H1 (cell line): ENCODE measurements around the gene PLCB4. TPM values are rescaled to one million over a fixed set of nuclear protein-coding genes. Genes with fewer than 3 reads are reported as not detected.

ENCODE experiments used
- CTCF ChIA-PET: fragments of 300-600 bp; sonication (Branson Sonifier 250); formaldehyde crosslinking; loops from one replicate; lab custom pipeline; 2021; ENCODE audit not compliant: partially characterized antibody; lab: Charles Lee
- POLR2A ChIA-PET: fragments of 300-600 bp; sonication (Branson Sonifier 250); formaldehyde crosslinking; loops from one replicate; lab custom pipeline; 2021; ENCODE audit warnings: inconsistent platforms; ENCODE audit not compliant: partially characterized antibody; lab: Charles Lee
- DNase-seq, 2 experiments: peaks; one replicate each; pipeline versions ENCODE4 v3.0.0 to v3.0.0-alpha.2; 2010 to 2022; ENCODE audit warnings: low spot score in 2 of 2, low read depth in 1 of 2, mixed read lengths in 1 of 2
- FAIRE-seq: peaks from 2 replicates; lab custom pipeline; 2011; peaks lifted over from hg19 to GRCh38; lab: Jason Lieb, UNC
- H2AFZ ChIP-seq: 2 replicates; pipeline ENCODE4 v1.8.1; 2012; ENCODE audit warnings: low read length, inconsistent platforms
- H2AK5ac ChIP-seq: 2 replicates; pipeline ENCODE4 v1.6.1; 2013; ENCODE audit warnings: low read depth, low read length
- H2BK120ac ChIP-seq: replicated peaks from 2 replicates; pipeline ENCODE3; 2013; ENCODE audit warnings: low read depth, low read length, inconsistent platforms
- H2BK12ac ChIP-seq: 2 replicates; pipeline ENCODE4 v1.6.1; 2013; ENCODE audit warnings: low read depth, low read length
- H2BK15ac ChIP-seq: 2 replicates; pipeline ENCODE4 v1.6.1; 2013; ENCODE audit warnings: low read length
- H2BK20ac ChIP-seq: 2 replicates; pipeline ENCODE4 v1.6.1; 2013; ENCODE audit warnings: low read length
- H2BK5ac ChIP-seq: 2 replicates; pipeline ENCODE4 v1.6.1; 2013; ENCODE audit warnings: low read depth, low read length
- H3K14ac ChIP-seq: 2 replicates; pipeline ENCODE4 v1.6.1; 2013; ENCODE audit warnings: inconsistent platforms; ENCODE audit not compliant: insufficient read length
- H3K18ac ChIP-seq: 2 replicates; pipeline ENCODE4 v1.6.1; 2013; ENCODE audit warnings: low read length; ENCODE audit errors: extremely low read depth
- H3K23ac ChIP-seq: 2 replicates; pipeline ENCODE4 v1.6.1; 2013; ENCODE audit warnings: inconsistent platforms; ENCODE audit not compliant: insufficient read length
- H3K23me2 ChIP-seq: 2 replicates; pipeline ENCODE4 v1.6.1; 2013; ENCODE audit warnings: low read depth, low read length
- H3K27ac ChIP-seq: 2 replicates; pipeline ENCODE4 v1.6.1; 2011; ENCODE audit warnings: low read depth, low read length, inconsistent platforms
- H3K27me3 ChIP-seq, 4 experiments: replicated peaks in 1 of 4; 1 replicate in 1 of 4; 2 replicates in 3 of 4; pipeline versions ENCODE4 v1.6.1 to v1.8.1; 2011 to 2013; ENCODE audit warnings: low read length in 3 of 4, mild to moderate bottlenecking in 3 of 4, inconsistent platforms in 2 of 4, mixed read lengths in 2 of 4, moderate library complexity in 1 of 4; ENCODE audit not compliant: control insufficient read depth in 3 of 4, insufficient read depth in 3 of 4; ENCODE audit errors: extremely low read depth in 1 of 4
- H3K36me3 ChIP-seq, 4 experiments: 2 replicates each; pipeline versions ENCODE4 v1.6.1 to v1.8.1; 2011 to 2013; ENCODE audit warnings: mild to moderate bottlenecking in 4 of 4, low read length in 3 of 4, moderate library complexity in 2 of 4, control low read depth in 1 of 4, inconsistent platforms in 1 of 4; ENCODE audit not compliant: insufficient read depth in 4 of 4, control insufficient read depth in 2 of 4
- H3K4ac ChIP-seq: replicated peaks from 2 replicates; pipeline ENCODE3; 2013; ENCODE audit warnings: low read length, low read depth, mixed read lengths, inconsistent platforms; ENCODE audit not compliant: insufficient read length
- H3K4me1 ChIP-seq, 4 experiments: replicated peaks in 1 of 4; 1 replicate in 1 of 4; 2 replicates in 3 of 4; pipeline versions ENCODE4 v1.6.1 to v1.8.1; 2011 to 2013; ENCODE audit warnings: low read length in 3 of 4, inconsistent platforms in 2 of 4, mixed read lengths in 1 of 4; ENCODE audit not compliant: insufficient read depth in 4 of 4, control insufficient read depth in 3 of 4
- H3K4me2 ChIP-seq, 2 experiments: 2 replicates each; pipeline versions ENCODE4 v1.6.1 to v1.8.1; 2011 to 2013; ENCODE audit warnings: low read depth in 2 of 2, low read length in 2 of 2, control low read depth in 1 of 2, inconsistent platforms in 1 of 2, mild to moderate bottlenecking in 1 of 2; ENCODE audit not compliant: insufficient read depth in 1 of 2
- H3K4me3 ChIP-seq, 4 experiments: fragments of 200-600, 300-600 bp in 1 of 4; sonication (generic), shearing (Covaris generic), sonication (Bioruptor Twin) in 1 of 4; 2 replicates each; pipeline versions ENCODE4 v1.5.1 to v1.8.1; 2011 to 2016; ENCODE audit warnings: low read length in 4 of 4, low read depth in 3 of 4, control low read depth in 2 of 4, inconsistent platforms in 2 of 4, mild to moderate bottlenecking in 2 of 4, mixed read lengths in 1 of 4, moderate library complexity in 1 of 4; ENCODE audit not compliant: insufficient read depth in 2 of 4; ENCODE audit errors: extremely low read depth in 1 of 4
- H3K56ac ChIP-seq: replicated peaks from 2 replicates; pipeline ENCODE3; 2013; ENCODE audit warnings: low read depth, mild to moderate bottlenecking, mixed read lengths, low read length, inconsistent platforms; ENCODE audit not compliant: insufficient read length
- H3K79me1 ChIP-seq: 2 replicates; pipeline ENCODE4 v1.6.1; 2013; ENCODE audit warnings: low read depth, low read length, control low read depth
- H3K79me2 ChIP-seq, 2 experiments: 2 replicates each; pipeline versions ENCODE4 v1.6.1 to v1.8.1; 2012 to 2013; ENCODE audit warnings: low read length in 2 of 2, mild to moderate bottlenecking in 2 of 2, inconsistent platforms in 1 of 2; ENCODE audit not compliant: insufficient read depth in 2 of 2, control insufficient read depth in 1 of 2
- H3K9ac ChIP-seq, 4 experiments: replicated peaks in 1 of 4; 1 replicate in 1 of 4; 2 replicates in 3 of 4; pipeline versions ENCODE4 v1.6.1 to v1.8.1; 2011 to 2013; ENCODE audit warnings: low read depth in 3 of 4, low read length in 3 of 4, control low read depth in 2 of 4, mild to moderate bottlenecking in 2 of 4, moderate library complexity in 2 of 4, inconsistent platforms in 1 of 4; ENCODE audit errors: extremely low read depth in 1 of 4
- H3K9me3 ChIP-seq, 2 experiments: 2 replicates each; pipeline versions ENCODE4 v1.6.1 to v1.8.1; 2012 to 2013; ENCODE audit warnings: mild to moderate bottlenecking in 2 of 2, moderate library complexity in 2 of 2, control low read depth in 1 of 2, inconsistent platforms in 1 of 2, low read depth in 1 of 2, low read length in 1 of 2, mixed read lengths in 1 of 2; ENCODE audit not compliant: insufficient read depth in 2 of 2
- H4K20me1 ChIP-seq, 2 experiments: replicated peaks in 1 of 2; 2 replicates each; pipeline versions ENCODE3 to v1.8.1; 2011 to 2013; ENCODE audit warnings: inconsistent platforms in 2 of 2, low read length in 2 of 2, mild to moderate bottlenecking in 1 of 2; ENCODE audit not compliant: insufficient read depth in 2 of 2, control insufficient read depth in 1 of 2
- H4K5ac ChIP-seq: 2 replicates; pipeline ENCODE4 v1.6.1; 2013; ENCODE audit warnings: low read length, low read depth, mixed read lengths, inconsistent platforms; ENCODE audit not compliant: insufficient read length
- H4K8ac ChIP-seq: 2 replicates; pipeline ENCODE4 v1.8.0; 2013; ENCODE audit warnings: mild to moderate bottlenecking, moderate library complexity, low read length, inconsistent platforms; ENCODE audit not compliant: insufficient read depth; ENCODE audit errors: extremely low read depth
- H4K91ac ChIP-seq: replicated peaks from 2 replicates; pipeline ENCODE3; 2013; ENCODE audit warnings: low read length, mixed read lengths, inconsistent platforms; ENCODE audit not compliant: insufficient read length
- EP300 ChIP-seq, 2 experiments: IDR thresholded peaks; 1 replicate in 1 of 2; 2 replicates in 1 of 2; pipeline ENCODE4 v1.6.1; 2011 to 2012; ENCODE audit warnings: low read depth in 2 of 2, low read length in 2 of 2, mild to moderate bottlenecking in 2 of 2, borderline replicate concordance in 1 of 2, inconsistent platforms in 1 of 2, moderate library complexity in 1 of 2
- TAF1 ChIP-seq: IDR thresholded peaks from 2 replicates; pipeline ENCODE4 v1.6.1; 2011; ENCODE audit warnings: mild to moderate bottlenecking, low read depth, low read length
- WGBS, 2 experiments: shearing (Covaris generic) in 1 of 2; methylation state at CpG; one replicate each; pipeline versions ENCODE4 v1.1.6 to v1.1.7; 2013 to 2015; ENCODE audit warnings: low lambda C conversion rate in 2 of 2, mixed read lengths in 2 of 2, inconsistent platforms in 1 of 2, low coverage in 1 of 2, missing lambda C conversion rate in 1 of 2; ENCODE audit not compliant: insufficient replicate concordance in 2 of 2, insufficient coverage in 1 of 2, insufficient read length in 1 of 2; ENCODE audit errors: extremely low coverage in 1 of 2, missing lambda C conversion rate in 1 of 2; 5-methylcytosine and 5-hydroxymethylcytosine counted together
- polyA plus RNA-seq, 7 experiments: library from polyadenylated mRNA; depleted of rRNA in 3 of 7; stranded (reverse) in 5 of 7; unstranded in 2 of 7; fragments of >200 nt in 5 of 7; fragments of 200-250 nt in 2 of 7; gene quantifications; 1 replicate in 5 of 7; 2 replicates in 1 of 7; 4 replicates in 1 of 7; pipeline versions ENCODE4 v1.2.1 to v1.2.3, GENCODE V29; 2011 to 2013; ENCODE audit warnings: missing spikeins in 2 of 7, mixed read lengths in 2 of 7
- total RNA-seq: library from RNA; stranded (reverse); fragmentation: NEBNext Ultra II Directional; extraction: Animal tissue kit (Norgen Biotek cat#: 25700); gene quantifications from 2 replicates; pipeline ENCODE4 v1.2.1, GENCODE V29; 2021
- TF ChIP-seq, protein P1 (sequence below): IDR thresholded peaks from 2 replicates; pipeline ENCODE4 v1.6.1; 2012; ENCODE audit warnings: inconsistent platforms

Gene PLCB4
- total and polyA plus RNA-seq, 2 of the 8 experiments (the other 6 are each of a cell fraction or from before 2014, with no cell fraction given): 3.2 to 14.1 TPM

DNA sequence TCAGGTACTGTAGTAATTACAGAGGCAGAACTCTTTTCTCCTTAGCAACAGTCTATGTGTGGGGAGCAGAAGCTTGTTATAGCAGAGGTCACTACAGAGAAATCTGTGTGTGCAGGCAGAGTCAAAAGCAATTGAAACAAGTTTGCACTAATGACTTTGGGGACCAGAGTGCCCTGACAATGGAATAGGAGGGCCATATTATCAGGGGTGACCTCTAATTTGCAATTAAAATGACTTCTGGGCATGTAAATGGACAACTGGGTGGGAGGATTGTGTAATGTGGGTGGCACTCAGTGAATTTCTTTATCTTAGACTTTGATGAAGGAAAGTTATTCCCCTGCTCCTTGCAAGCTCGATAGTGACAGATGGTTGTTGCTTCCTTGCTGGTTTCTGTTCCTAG, 127.2 kb downstream of the PLCB4 start:
- CTCF ChIA-PET: interaction anchor here (1.5 kb wide), 1 partner anchor 20 kb away, joined by 5 read pairs; no protein-coding TSS in a partner anchor
- no peak for DNase-seq

More for the DNA sequence above, 127.2 kb downstream of the PLCB4 start:
- no peaks in the 10 kb centered on the region for H3K9me3 ChIP-seq
- no peak overlapping the region for H3K27ac ChIP-seq
- H3K4me2 ChIP-seq: no peak overlapping the region
- no peaks in the 10 kb centered on the region for H4K20me1 ChIP-seq
- H2AK5ac ChIP-seq: no peak overlapping the region
- H3K79me2 ChIP-seq: no peaks in the 10 kb centered on the region
- no peak overlapping the region for H3K23ac ChIP-seq
- TF ChIP-seq, protein P1, sequence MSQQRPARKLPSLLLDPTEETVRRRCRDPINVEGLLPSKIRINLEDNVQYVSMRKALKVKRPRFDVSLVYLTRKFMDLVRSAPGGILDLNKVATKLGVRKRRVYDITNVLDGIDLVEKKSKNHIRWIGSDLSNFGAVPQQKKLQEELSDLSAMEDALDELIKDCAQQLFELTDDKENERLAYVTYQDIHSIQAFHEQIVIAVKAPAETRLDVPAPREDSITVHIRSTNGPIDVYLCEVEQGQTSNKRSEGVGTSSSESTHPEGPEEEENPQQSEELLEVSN: no peak
- no peak for TF ChIP-seq EP300 (IDR thresholded peaks at IDR 0.05; ENCODE audit: borderline replicate concordance in 1 of 2, low read depth in 2 of 2, low read length in 2 of 2)
- no peak for TF ChIP-seq TAF1
- no peak overlapping the region for H4K5ac ChIP-seq
- no peak overlapping the region for H2BK120ac ChIP-seq
- no peak overlapping the region for H3K9ac ChIP-seq
- FAIRE-seq: no peak
- no peak overlapping the region for H2BK12ac ChIP-seq
- H3K14ac ChIP-seq: no peak overlapping the region
- no peak overlapping the region for H2BK15ac ChIP-seq
- no peak overlapping the region for H2BK5ac ChIP-seq
- WGBS, 2 experiments: 92% methylated on average over 1 of the region's 1 CpG; no CpG with 5 or more reads in 1 of the 2 experiments
- H3K36me3 ChIP-seq: no peaks in the 10 kb centered on the region
- no peak overlapping the region for H3K56ac ChIP-seq
- POLR2A ChIA-PET: no interaction called here
- H3K18ac ChIP-seq: no peak overlapping the region
- no peak overlapping the region for H2BK20ac ChIP-seq
- H3K4me3 ChIP-seq: no peak overlapping the region
- no peak overlapping the region for H3K4ac ChIP-seq
- peaks cover 0 to 2% (median 1%) of the 10 kb centered on the region in 4 experiments; a peak in 2 of 7 replicates for H3K4me1 ChIP-seq
- H3K79me1 ChIP-seq: no peaks in the 10 kb centered on the region; the same call in 1 of the 2 replicates
- no peaks in the 10 kb centered on the region for H3K27me3 ChIP-seq
- no peak overlapping the region for H4K91ac ChIP-seq
- H3K23me2 ChIP-seq: no peaks in the 10 kb centered on the region
- H4K8ac ChIP-seq: no peak overlapping the region
- no peak overlapping the region for H2AFZ ChIP-seq
